B cell (primary cell): ENCODE results near the gene VWA8. TPM values are rescaled to one million over a fixed set of nuclear protein-coding genes. Genes with fewer than 3 reads are reported as not detected.

Experiments
- ATAC-seq: fragments of 200-7000 bp; cut with Tn5 transposase; one replicate; pipeline ENCODE4 v1.10.0; 2021; ENCODE audit warnings: low read depth, mild to moderate bottlenecking, moderate number of reproducible peaks, moderate library complexity
- CTCF ChIA-PET: fragments of 350-600 bp; sonication (Branson Sonifier 250); formaldehyde crosslinking; loops from one replicate; lab custom pipeline; 2021; ENCODE audit warnings: antibody characterized with exemption, inconsistent platforms; lab: Charles Lee
- POLR2A ChIA-PET: fragments of 350-600 bp; sonication (Branson Sonifier 250); formaldehyde crosslinking; loops from one replicate; lab custom pipeline; 2021; ENCODE audit warnings: antibody characterized with exemption; lab: Charles Lee
- DNase-seq: peaks from one replicate; pipeline ENCODE4 v3.0.0; 2013
- H2AFZ ChIP-seq: 2 replicates; pipeline ENCODE4 v1.6.1; 2012; ENCODE audit warnings: mild to moderate bottlenecking, low read depth, low read length; ENCODE audit not compliant: insufficient read depth, poor library complexity, severe bottlenecking
- H3K27ac ChIP-seq, 2 donors: 1 replicate in 1 of 2; 2 replicates in 1 of 2; pipeline ENCODE4 v1.5.1; 2012 to 2013; ENCODE audit warnings: low read length in 2 of 2, mild to moderate bottlenecking in 2 of 2, moderate library complexity in 1 of 2
- H3K27me3 ChIP-seq, 4 experiments: fragments of 200-600 bp in 1 of 4; sonication (generic) in 1 of 4; replicated peaks in 1 of 4; 1 replicate in 2 of 4; 2 replicates in 2 of 4; pipeline versions ENCODE4 v1.6.1 to v1.7.0; 2013 to 2016; ENCODE audit warnings: low read length in 3 of 4, mild to moderate bottlenecking in 2 of 4, mixed read lengths in 1 of 4, moderate library complexity in 1 of 4; ENCODE audit not compliant: insufficient read depth in 4 of 4, control insufficient read depth in 3 of 4; ENCODE audit errors: control extremely low read depth in 1 of 4
- H3K36me3 ChIP-seq, 2 experiments: replicated peaks in 1 of 2; 1 replicate in 1 of 2; 2 replicates in 1 of 2; pipeline versions ENCODE4 v1.6.1 to v1.7.1; 2013; ENCODE audit warnings: low read length in 1 of 2; ENCODE audit not compliant: insufficient read depth in 2 of 2, control insufficient read depth in 1 of 2; ENCODE audit errors: control extremely low read depth in 1 of 2, extremely low read depth in 1 of 2
- H3K4me1 ChIP-seq, 2 donors: fragments of 200-600 bp in 1 of 2; sonication (generic) in 1 of 2; 1 replicate in 1 of 2; 2 replicates in 1 of 2; pipeline versions ENCODE4 v1.5.1 to v1.6.1; 2013 to 2017; ENCODE audit warnings: low read length in 2 of 2; ENCODE audit not compliant: control insufficient read depth in 2 of 2, insufficient read depth in 2 of 2
- H3K4me2 ChIP-seq: replicated peaks from 2 replicates; pipeline ENCODE3; 2012; ENCODE audit warnings: mild to moderate bottlenecking, low read depth, low read length; ENCODE audit not compliant: poor library complexity, severe bottlenecking
- H3K4me3 ChIP-seq, 5 experiments: fragments of 200-600 bp in 1 of 5; sonication (generic) in 1 of 5; 1 replicate in 3 of 5; 2 replicates in 2 of 5; pipeline versions ENCODE4 v1.5.1 to v1.7.0; 2011 to 2016; ENCODE audit warnings: low read length in 4 of 5, mild to moderate bottlenecking in 4 of 5, low read depth in 2 of 5, control low read depth in 1 of 5, moderate library complexity in 1 of 5; ENCODE audit not compliant: insufficient read depth in 1 of 5; ENCODE audit errors: control extremely low read depth in 1 of 5, extremely low read depth in 1 of 5
- H3K79me2 ChIP-seq: fragments of 200-600 bp; sonication (generic); one replicate; pipeline ENCODE4 v1.6.0; 2016; ENCODE audit warnings: low read length; ENCODE audit not compliant: control insufficient read depth, insufficient read depth
- H3K9ac ChIP-seq: fragments of 200-600 bp; sonication (generic); 2 replicates; pipeline ENCODE4 v1.6.1; 2017; ENCODE audit warnings: mild to moderate bottlenecking, low read length, moderate library complexity
- H3K9me3 ChIP-seq, 3 donors: one replicate each; pipeline versions ENCODE4 v1.6.1 to v1.7.1; 2013; ENCODE audit warnings: low read length in 2 of 3; ENCODE audit not compliant: control insufficient read depth in 2 of 3, insufficient read depth in 1 of 3; ENCODE audit errors: control extremely low read depth in 1 of 3
- H4K20me1 ChIP-seq: 2 replicates; pipeline ENCODE4 v1.6.0; 2012; ENCODE audit warnings: mild to moderate bottlenecking, low read length; ENCODE audit not compliant: insufficient read depth, control insufficient read depth, poor library complexity, severe bottlenecking
- H3K27ac Mint-ChIP-seq: one replicate; pipeline ENCODE4 v1.8.0; 2021; ENCODE audit warnings: mixed read lengths
- H3K27me3 Mint-ChIP-seq: one replicate; pipeline ENCODE4 v1.8.0; 2021; ENCODE audit warnings: mixed read lengths
- H3K4me1 Mint-ChIP-seq: one replicate; pipeline ENCODE4 v1.8.0; 2021; ENCODE audit warnings: mixed read lengths
- H3K4me3 Mint-ChIP-seq: one replicate; pipeline ENCODE4 v1.8.0; 2021; ENCODE audit warnings: mixed read lengths
- H3K9me3 Mint-ChIP-seq: one replicate; pipeline ENCODE4 v1.8.0; 2022; ENCODE audit warnings: mixed read lengths; ENCODE audit not compliant: insufficient read depth
- CTCF ChIP-seq: fragments of 200-600 bp; IDR thresholded peaks from one replicate; pipeline ENCODE4 v1.8.0; 2022; ENCODE audit warnings: antibody characterized with exemption, mild to moderate bottlenecking
- EZH2 ChIP-seq: IDR thresholded peaks from 2 replicates; pipeline ENCODE4 v1.6.1; 2012; ENCODE audit warnings: borderline replicate concordance, low read depth, mild to moderate bottlenecking, moderate library complexity, low read length; ENCODE audit not compliant: insufficient read depth, poor library complexity, severe bottlenecking
- WGBS: methylation state at CpG from one replicate; pipeline ENCODE4 v1.1.5; 2013; ENCODE audit warnings: missing lambda C conversion rate; ENCODE audit not compliant: insufficient coverage; 5-methylcytosine and 5-hydroxymethylcytosine counted together
- intact Hi-C: fragments of 100-400 bp; cut with micrococcal nuclease; formaldehyde crosslinking; loops from one replicate; pipeline ENCODE4 v1.10.0; 2022
- polyA plus RNA-seq: library from polyadenylated mRNA; depleted of rRNA; stranded (reverse); fragments of >200 nt; gene quantifications from 2 replicates; pipeline ENCODE4 v1.2.3, GENCODE V29; 2012
- total RNA-seq, 2 donors: library from RNA; stranded (reverse); fragments of 120-200 nt in 1 of 2; gene quantifications; 1 replicate in 1 of 2; 2 replicates in 1 of 2; pipeline versions ENCODE4 v1.2.3 to v1.2.4, GENCODE V29; 2013 to 2022

The VWA8 gene
- total and polyA plus RNA-seq, 2 donors (not counting 1 experiment from before 2014, with no cell fraction given), result 6.0 to 19.7 TPM

- no peaks in the 10 kb centered on the region for H3K27me3 ChIP-seq
- Mint-ChIP-seq H3K27me3 (no peaks in the 10 kb centered on the region), H3K4me1 (peaks cover 2% of the 10 kb centered on the region), H3K27ac (no peak overlapping the region), H3K4me3 (no peak overlapping the region), H3K9me3 (peaks cover 7% of the 10 kb centered on the region)
- intact Hi-C loops, result no loop called here
- no CpG with 5 or more reads among the region's 1 CpG for WGBS
- no peak overlapping the region for H3K9ac ChIP-seq
- peaks cover 10% of the 10 kb centered on the region for H3K79me2 ChIP-seq
- ChIA-PET CTCF (interaction anchor here (0.6 kb wide), 1 partner anchor 91 kb away, joined by 8 read pairs; no protein-coding TSS in a partner anchor), POLR2A (no interaction called here)
- H3K9me3 ChIP-seq, result peaks cover 0 to 4% (median 0%) of the 10 kb centered on the region in 3 donors
- no peak overlapping the region for H2AFZ ChIP-seq
- TF ChIP-seq EZH2 (no peak), CTCF (no peak)
- H3K27ac ChIP-seq, result no peak overlapping the region
- ATAC-seq, result no peak
- no peak overlapping the region for H3K4me3 ChIP-seq
- DNase-seq, result no peak
- H4K20me1 ChIP-seq, result no peaks in the 10 kb centered on the region
- H3K36me3 ChIP-seq, result peaks cover 1 to 3% of the 10 kb centered on the region in 2 experiments
- no peaks in the 10 kb centered on the region for H3K4me1 ChIP-seq
- no peak overlapping the region for H3K4me2 ChIP-seq
Observed at GRCh38 chr13:41934120-41934519, 26.8 kb downstream of the VWA8 start.

DNA sequence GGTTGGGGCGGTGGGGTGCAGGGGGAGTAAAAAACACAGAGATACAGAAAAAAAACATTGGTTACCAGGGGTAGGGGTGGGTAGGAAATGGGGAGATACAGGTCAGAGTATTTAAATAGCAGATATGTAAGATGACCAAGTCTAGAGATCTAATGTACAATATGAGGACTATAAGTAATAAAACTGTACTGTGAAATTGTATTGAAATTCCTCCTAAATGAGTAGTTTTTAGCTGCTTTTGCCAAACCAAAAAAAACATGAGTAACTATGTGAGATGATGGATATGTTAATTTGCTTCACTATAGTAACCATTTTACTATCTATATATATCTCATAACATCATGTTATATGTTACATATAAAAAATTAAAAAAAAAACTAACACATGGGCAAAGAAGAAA, 29.6 kb downstream of the VWA8 start:
- peaks cover 7% of the 10 kb centered on the region for H3K9me3 Mint-ChIP-seq
- no CpG with 5 or more reads among the region's 1 CpG for whole genome bisulfite sequencing

More for the DNA sequence above, 29.6 kb downstream of the VWA8 start:
- H3K36me3 ChIP-seq, result peaks cover 1 to 3% of the 10 kb centered on the region in 2 experiments
- no peak overlapping the region for H2AFZ ChIP-seq
- CTCF ChIA-PET, result interaction anchor here (1.1 kb wide), 1 partner anchor 12 kb away, joined by 5 read pairs; no protein-coding TSS in a partner anchor
- H3K4me3 Mint-ChIP-seq, result no peak overlapping the region
- DNase-seq, result no peak
- H3K27me3 Mint-ChIP-seq, result no peaks in the 10 kb centered on the region
- no peak for ATAC-seq
- peaks cover 0 to 4% (median 3%) of the 10 kb centered on the region in 3 donors for H3K9me3 ChIP-seq
- H3K27ac ChIP-seq, result no peak overlapping the region
- H3K4me1 ChIP-seq, result peaks cover 0 to 5% of the 10 kb centered on the region in 2 donors
- peaks cover 6% of the 10 kb centered on the region for H3K4me1 Mint-ChIP-seq
- no peak overlapping the region for H3K9ac ChIP-seq
- intact Hi-C loops, result no loop called here
- no peaks in the 10 kb centered on the region for H4K20me1 ChIP-seq
- TF ChIP-seq EZH2 (no peak), CTCF (no peak)
- H3K27me3 ChIP-seq, result no peaks in the 10 kb centered on the region
- H3K79me2 ChIP-seq, result peaks cover 3% of the 10 kb centered on the region
- H3K4me3 ChIP-seq, result no peak overlapping the region
- H3K27ac Mint-ChIP-seq, result no peak overlapping the region
- H3K4me2 ChIP-seq, result no peak overlapping the region
- POLR2A ChIA-PET, result no interaction called here
